Peyer's patch (tissue), 4 donors: Measurements from ENCODE around the gene ACCSL.

ENCODE experiments used
- CTCF ChIP-seq, 6 experiments: fragments of 450-650 bp in 4 of 6; fragments of 200-600 bp in 2 of 6; sonication (generic) in 1 of 6; IDR thresholded peaks; one replicate each; pipeline ENCODE4 v1.5.1; 2017 to 2019; ENCODE audit warnings: antibody characterized with exemption in 6 of 6, mild to moderate bottlenecking in 3 of 6, moderate library complexity in 1 of 6
- POLR2A ChIP-seq, 2 donors: fragments of 450-650 bp; IDR thresholded peaks; one replicate each; pipeline ENCODE4 v1.5.1; 2017; ENCODE audit warnings: antibody characterized with exemption in 2 of 2, mild to moderate bottlenecking in 2 of 2, moderate library complexity in 2 of 2

DNA sequence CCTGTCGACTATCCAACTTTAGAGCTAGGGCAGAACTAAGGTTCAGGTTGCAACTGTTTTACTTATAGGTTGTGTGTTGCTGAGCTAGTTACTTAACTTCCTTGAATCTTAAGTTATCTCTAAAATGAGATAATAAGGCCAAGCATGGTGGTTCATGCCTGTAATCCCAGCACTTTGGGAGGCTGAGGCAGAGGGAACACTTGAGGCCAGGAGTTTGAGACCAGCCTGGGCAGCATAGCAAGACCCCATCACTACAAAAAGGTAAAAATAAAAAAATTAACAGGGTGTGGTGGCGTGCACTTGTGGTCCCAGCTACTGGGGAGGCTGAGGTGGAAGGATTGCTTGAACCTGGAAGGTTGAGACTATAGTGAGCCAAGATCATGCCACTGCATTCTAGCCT lies 20.4 kb downstream of the ACCSL start:
- TF ChIP-seq CTCF (IDR thresholded peaks at IDR 0.05) (no peak), POLR2A (IDR thresholded peaks at IDR 0.05) (no peak)
